Suprapubic skin (tissue), 3 donors: Measurements from ENCODE around the gene CFAP161.

Experiments
- EP300 ChIP-seq: sonication (generic); formaldehyde crosslinking; IDR thresholded peaks from one replicate; pipeline ENCODE4 v1.6.1; 2017; ENCODE audit warnings: antibody characterized with exemption
- TF ChIP-seq, protein P1 (sequence below), 2 donors: fragments of 200-600 bp in 1 of 2; fragments of 450-650 bp in 1 of 2; sonication (generic) in 1 of 2; IDR thresholded peaks; one replicate each; pipeline ENCODE4 v1.5.1; 2016 to 2019; ENCODE audit warnings: antibody characterized with exemption in 2 of 2, mild to moderate bottlenecking in 1 of 2, moderate library complexity in 1 of 2

DNA sequence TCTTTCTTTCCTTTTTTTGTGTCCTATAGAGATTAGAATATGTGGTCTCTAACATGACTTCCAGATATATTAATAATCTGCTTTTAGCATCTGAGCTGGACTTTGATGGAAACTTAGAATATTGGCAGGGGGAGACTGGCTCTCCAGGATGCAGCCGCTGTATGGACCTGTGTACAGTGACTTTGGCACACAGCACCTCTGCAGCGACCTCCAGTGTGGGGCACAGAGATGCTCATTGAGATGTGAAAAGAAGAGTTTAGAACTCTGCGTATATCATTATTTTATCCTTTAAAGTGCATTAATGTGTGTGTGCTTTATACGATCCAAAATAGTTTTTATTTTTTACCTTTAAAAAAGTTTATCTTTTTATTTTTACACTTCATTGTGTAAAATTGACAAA, 18.3 kb downstream of the CFAP161 start:
- TF ChIP-seq, protein P1, sequence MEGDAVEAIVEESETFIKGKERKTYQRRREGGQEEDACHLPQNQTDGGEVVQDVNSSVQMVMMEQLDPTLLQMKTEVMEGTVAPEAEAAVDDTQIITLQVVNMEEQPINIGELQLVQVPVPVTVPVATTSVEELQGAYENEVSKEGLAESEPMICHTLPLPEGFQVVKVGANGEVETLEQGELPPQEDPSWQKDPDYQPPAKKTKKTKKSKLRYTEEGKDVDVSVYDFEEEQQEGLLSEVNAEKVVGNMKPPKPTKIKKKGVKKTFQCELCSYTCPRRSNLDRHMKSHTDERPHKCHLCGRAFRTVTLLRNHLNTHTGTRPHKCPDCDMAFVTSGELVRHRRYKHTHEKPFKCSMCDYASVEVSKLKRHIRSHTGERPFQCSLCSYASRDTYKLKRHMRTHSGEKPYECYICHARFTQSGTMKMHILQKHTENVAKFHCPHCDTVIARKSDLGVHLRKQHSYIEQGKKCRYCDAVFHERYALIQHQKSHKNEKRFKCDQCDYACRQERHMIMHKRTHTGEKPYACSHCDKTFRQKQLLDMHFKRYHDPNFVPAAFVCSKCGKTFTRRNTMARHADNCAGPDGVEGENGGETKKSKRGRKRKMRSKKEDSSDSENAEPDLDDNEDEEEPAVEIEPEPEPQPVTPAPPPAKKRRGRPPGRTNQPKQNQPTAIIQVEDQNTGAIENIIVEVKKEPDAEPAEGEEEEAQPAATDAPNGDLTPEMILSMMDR (IDR thresholded peaks at IDR 0.05): no peak
- no peak for TF ChIP-seq EP300
